ACC112 (cell line): ENCODE data around the gene SOX6.

Experiments used
- H2AFZ ChIP-seq: fragments of 200-600 bp; sonication (generic); one replicate; pipeline ENCODE4 v1.6.0; 2017; ENCODE audit warnings: antibody characterized with exemption, low read length; ENCODE audit not compliant: unreplicated experiment
- H3K27ac ChIP-seq: fragments of 200-600 bp; sonication (generic); 2 replicates; pipeline ENCODE4 v1.5.1; 2014; ENCODE audit warnings: low read depth, mild to moderate bottlenecking, antibody characterized with exemption, low read length, moderate library complexity
- H3K27me3 ChIP-seq: fragments of 200-600 bp; sonication (generic); 2 replicates; pipeline ENCODE4 v1.6.1; 2014; ENCODE audit warnings: mild to moderate bottlenecking, antibody characterized with exemption, low read length, moderate library complexity, mixed read lengths; ENCODE audit not compliant: insufficient read depth
- H3K36me3 ChIP-seq: fragments of 200-600 bp; sonication (generic); 2 replicates; pipeline ENCODE4 v1.6.1; 2016; ENCODE audit warnings: mild to moderate bottlenecking, antibody characterized with exemption, low read length, moderate library complexity, mixed read lengths; ENCODE audit not compliant: insufficient read depth
- H3K4me1 ChIP-seq: fragments of 200-600 bp; sonication (generic); one replicate; pipeline ENCODE4 v1.6.1; 2016; ENCODE audit warnings: low read length, mixed read lengths; ENCODE audit not compliant: insufficient read depth, unreplicated experiment, control insufficient read depth
- H3K4me3 ChIP-seq: fragments of 200-600 bp; sonication (generic); 2 replicates; pipeline ENCODE4 v1.5.1; 2014; ENCODE audit warnings: mild to moderate bottlenecking, low read depth, low read length
- H3K79me2 ChIP-seq: fragments of 200-600 bp; sonication (generic); one replicate; pipeline ENCODE4 v1.6.0; 2016; ENCODE audit warnings: low read length; ENCODE audit not compliant: control insufficient read depth, unreplicated experiment, insufficient read depth

Gene SOX6

DNA sequence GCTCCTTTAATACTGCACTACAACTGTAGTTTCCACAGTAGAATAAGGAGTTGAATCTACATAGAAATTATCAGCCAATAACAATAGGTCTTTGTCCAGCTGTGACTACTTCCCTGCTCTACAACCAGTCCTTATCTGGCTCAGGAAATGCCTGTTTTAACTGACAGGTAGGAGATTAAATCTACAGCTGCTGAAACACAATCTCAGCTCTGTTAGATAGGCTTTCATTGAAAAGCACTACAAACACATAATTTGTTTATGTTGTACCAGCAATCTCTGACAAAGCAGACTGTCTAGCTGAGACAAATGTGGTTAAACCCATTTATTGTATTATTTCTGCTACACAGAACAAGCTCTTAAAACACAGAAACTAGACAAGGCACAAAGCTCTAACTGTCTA lies 230.0 kb downstream of the SOX6 start:
- Histone ChIP-seq H3K4me3 (no peak overlapping the region), H3K27me3 (no peaks in the 10 kb centered on the region), H2AFZ (no peak overlapping the region), H3K36me3 (no peaks in the 10 kb centered on the region), H3K4me1 (no peaks in the 10 kb centered on the region), H3K27ac (no peak overlapping the region), H3K79me2 (no peaks in the 10 kb centered on the region)

DNA sequence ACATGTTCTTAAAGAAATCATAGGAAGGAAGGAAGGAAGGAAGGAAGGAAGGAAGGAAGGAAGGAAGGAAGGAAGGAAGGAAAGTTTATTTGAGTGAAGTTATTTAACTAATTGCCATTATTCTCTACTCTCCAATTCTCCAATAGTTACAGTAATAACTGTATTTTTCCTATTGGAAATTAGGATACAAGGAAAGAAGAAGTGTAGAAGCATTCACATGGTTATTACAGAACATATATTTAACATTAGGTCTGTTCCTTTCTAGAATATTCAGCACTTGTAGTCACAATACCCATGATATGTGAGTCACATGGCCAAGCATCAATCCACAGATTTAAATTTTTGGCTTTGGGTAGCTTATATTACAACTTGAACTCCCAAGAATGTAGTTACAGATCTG lies 230.6 kb downstream of the SOX6 start:
- Histone ChIP-seq H3K79me2 (no peaks in the 10 kb centered on the region), H2AFZ (no peak overlapping the region)

DNA sequence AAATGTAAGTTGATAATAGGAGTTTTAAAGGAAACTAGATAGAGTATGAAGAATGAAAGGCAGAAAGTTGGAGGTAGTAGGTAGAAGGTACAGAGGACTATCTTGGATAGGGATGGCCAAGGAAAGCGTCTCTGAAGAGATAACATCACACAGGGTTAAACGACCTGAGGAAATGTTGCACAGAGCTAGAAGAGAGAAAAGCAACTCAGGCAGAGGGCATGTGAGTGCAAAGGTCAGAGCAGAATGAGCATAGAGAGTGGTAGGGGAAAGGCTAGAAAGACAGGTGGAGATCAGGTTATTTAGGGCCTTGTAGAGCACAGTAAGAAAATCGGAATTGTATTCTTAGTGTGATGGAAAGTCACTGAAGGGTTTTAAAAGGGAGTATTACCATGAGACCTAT lies 232.0 kb downstream of the SOX6 start:
- H3K79me2 ChIP-seq = no peaks in the 10 kb centered on the region

More for the DNA sequence above, 230.6 kb downstream of the SOX6 start:
- H3K36me3 ChIP-seq = no peaks in the 10 kb centered on the region
- no peak overlapping the region for H3K27ac ChIP-seq
- no peaks in the 10 kb centered on the region for H3K27me3 ChIP-seq
- H3K4me1 ChIP-seq = no peaks in the 10 kb centered on the region
- H3K4me3 ChIP-seq = no peak overlapping the region

DNA sequence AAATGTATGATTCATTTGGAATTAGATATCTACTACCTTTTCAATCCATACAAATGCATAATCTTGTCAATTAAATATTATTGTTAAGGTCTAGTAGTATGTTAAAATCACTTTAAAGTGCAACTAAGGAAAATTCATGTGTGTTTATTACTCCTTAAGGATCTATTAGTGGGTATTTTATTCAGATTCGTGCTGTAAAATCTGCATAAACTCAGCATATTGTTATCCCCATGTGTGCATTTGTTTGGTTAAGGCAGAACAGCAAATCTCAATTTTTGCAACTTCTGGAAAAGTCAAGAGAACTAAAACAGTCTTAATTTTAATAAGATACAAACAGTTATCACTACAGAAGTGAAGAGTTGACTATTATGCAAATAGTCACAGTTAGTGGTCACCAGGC lies 234.5 kb downstream of the SOX6 start:
- no peaks in the 10 kb centered on the region for H3K36me3 ChIP-seq
- H2AFZ ChIP-seq = no peak overlapping the region
- H3K79me2 ChIP-seq = no peaks in the 10 kb centered on the region
- no peak overlapping the region for H3K27ac ChIP-seq
- no peaks in the 10 kb centered on the region for H3K27me3 ChIP-seq
- H3K4me3 ChIP-seq = no peak overlapping the region
- H3K4me1 ChIP-seq = no peaks in the 10 kb centered on the region

More for the DNA sequence above, 232.0 kb downstream of the SOX6 start:
- H3K27ac ChIP-seq = no peak overlapping the region
- no peaks in the 10 kb centered on the region for H3K27me3 ChIP-seq
- H3K36me3 ChIP-seq = no peaks in the 10 kb centered on the region
- no peaks in the 10 kb centered on the region for H3K4me1 ChIP-seq
- H2AFZ ChIP-seq = no peak overlapping the region
- H3K4me3 ChIP-seq = no peak overlapping the region

DNA sequence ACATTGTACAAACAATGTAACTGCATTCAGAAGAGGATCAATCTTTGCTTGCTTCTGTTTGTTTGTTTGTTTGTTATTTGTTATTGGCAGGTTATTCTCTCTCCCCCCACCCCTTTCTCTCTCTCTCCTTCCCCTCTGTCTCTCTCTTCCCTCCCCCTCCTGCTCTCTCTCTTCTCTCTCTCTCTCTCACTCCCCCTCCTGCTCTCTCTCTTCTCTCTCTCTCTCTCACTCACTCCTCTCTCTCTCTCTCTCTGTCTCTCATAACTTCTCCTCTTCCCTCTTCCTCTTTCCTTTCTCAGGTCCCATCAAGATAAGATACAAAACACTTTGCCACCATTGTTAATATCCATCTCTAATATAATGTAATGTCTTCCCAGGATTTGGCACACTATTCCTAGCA lies 236.3 kb downstream of the SOX6 start:
- H3K4me1 ChIP-seq = no peaks in the 10 kb centered on the region
- no peaks in the 10 kb centered on the region for H3K27me3 ChIP-seq
- H3K79me2 ChIP-seq = no peaks in the 10 kb centered on the region
- H3K4me3 ChIP-seq = no peak overlapping the region
- H2AFZ ChIP-seq = no peak overlapping the region
- H3K36me3 ChIP-seq = no peaks in the 10 kb centered on the region
- no peak overlapping the region for H3K27ac ChIP-seq

DNA sequence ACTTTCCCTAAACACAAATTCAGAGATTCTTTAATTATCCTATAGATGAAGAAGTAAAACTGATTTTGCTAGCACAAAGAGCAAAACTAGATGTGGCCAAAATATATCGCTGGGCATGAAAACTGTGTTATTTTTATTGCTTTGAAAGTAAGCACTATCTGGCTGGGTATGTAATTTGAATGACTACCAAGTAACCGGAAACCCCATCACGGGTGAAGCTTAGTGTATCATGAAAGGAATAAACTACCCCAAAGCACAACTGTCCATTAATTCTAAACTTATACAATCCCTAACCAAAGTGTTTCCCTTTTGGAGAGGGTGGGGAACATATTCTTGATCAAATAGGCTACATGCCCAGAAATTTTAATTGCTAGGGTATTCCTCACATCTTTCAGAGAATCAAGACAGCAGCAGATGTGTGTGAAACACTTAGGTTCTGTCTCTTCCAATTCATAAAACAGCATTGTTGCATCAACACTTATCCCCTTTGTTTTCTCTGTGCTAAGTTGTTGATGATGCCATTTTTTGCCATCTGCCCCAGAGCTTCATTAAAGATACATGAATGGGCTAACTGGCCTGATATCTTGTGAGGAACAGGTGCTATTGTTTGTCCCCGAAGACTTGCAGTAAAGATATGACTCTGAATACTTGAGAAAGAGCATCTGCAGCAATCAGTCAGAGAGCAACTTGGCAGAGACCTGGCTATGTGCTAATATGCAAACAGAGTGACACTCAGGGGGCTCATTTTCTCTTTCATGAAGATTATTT lies 238.2 kb downstream of the SOX6 start:
- no peaks in the 10 kb centered on the region for H3K36me3 ChIP-seq
- no peaks in the 10 kb centered on the region for H3K79me2 ChIP-seq
- H3K27me3 ChIP-seq = no peaks in the 10 kb centered on the region
- no peaks in the 10 kb centered on the region for H3K4me1 ChIP-seq
- no peak overlapping the region for H3K27ac ChIP-seq
- H2AFZ ChIP-seq = no peak overlapping the region
- H3K4me3 ChIP-seq = no peak overlapping the region

DNA sequence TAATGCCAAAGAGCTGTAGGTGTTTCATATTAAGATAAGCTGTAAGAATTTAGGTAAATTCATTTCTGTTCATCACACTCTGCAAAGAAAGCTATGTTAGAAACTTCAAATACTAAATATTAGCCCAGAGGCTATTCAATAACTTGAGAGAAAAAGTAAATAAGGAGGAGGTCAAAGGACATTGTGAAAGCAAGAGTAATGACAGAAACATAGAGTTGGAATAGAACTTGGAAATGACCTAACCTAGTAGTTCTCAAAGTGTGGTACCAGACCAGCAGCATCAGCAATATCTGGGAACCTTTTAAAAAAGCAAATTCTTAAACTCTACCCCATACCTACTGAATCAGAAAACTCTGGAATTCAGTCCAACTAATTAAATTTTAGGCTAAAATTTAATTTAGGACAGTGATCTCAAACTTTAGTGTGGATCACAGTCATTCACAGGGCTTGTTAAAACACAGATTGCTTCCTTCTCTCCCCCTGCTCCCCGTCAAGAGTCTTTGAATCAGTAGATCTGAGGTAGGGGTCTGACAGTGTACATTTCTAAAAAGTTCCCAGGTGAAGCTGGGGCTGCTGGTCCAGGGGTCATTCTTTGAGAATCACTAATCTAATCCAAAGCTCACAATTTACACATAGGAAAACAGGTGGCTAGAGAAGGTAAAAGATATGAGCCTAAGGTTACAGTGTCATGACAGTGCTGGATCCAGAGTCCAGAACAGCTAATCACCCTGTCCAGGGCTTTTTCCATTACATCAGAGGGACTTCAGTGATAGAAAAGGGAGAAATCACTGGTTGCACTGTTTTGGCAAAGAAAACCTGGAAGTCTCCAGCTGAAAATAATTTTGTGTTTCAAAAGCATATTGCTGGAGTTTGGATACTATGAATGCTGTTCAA lies 241.1 kb downstream of the SOX6 start:
- no peaks in the 10 kb centered on the region for H3K4me1 ChIP-seq
- no peaks in the 10 kb centered on the region for H3K27me3 ChIP-seq
- no peak overlapping the region for H2AFZ ChIP-seq
- no peak overlapping the region for H3K4me3 ChIP-seq
- H3K79me2 ChIP-seq = no peaks in the 10 kb centered on the region
- no peak overlapping the region for H3K27ac ChIP-seq
- no peaks in the 10 kb centered on the region for H3K36me3 ChIP-seq

DNA sequence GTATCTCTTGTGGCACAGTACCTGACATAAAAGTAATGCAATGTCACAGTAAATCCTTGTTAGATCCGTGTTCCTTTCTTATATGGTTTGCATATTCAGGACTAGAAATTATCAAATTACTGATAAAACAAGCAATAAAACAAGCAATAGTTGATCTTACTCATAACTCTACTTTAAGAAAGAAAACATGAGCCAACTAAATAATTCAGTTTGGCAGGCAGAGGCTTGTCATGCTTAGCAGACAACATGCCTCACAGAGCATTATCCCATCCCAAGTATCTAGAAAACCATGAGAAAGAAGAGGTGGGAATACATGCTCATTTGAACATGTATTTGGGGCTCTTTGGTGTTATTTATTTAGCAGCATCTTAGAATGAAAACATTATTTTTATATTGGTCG lies 241.9 kb downstream of the SOX6 start:
- H3K79me2 ChIP-seq = no peaks in the 10 kb centered on the region
- no peaks in the 10 kb centered on the region for H3K27me3 ChIP-seq
- no peak overlapping the region for H3K4me3 ChIP-seq
- H3K27ac ChIP-seq = no peak overlapping the region
- no peak overlapping the region for H2AFZ ChIP-seq
- H3K36me3 ChIP-seq = no peaks in the 10 kb centered on the region
- no peaks in the 10 kb centered on the region for H3K4me1 ChIP-seq

DNA sequence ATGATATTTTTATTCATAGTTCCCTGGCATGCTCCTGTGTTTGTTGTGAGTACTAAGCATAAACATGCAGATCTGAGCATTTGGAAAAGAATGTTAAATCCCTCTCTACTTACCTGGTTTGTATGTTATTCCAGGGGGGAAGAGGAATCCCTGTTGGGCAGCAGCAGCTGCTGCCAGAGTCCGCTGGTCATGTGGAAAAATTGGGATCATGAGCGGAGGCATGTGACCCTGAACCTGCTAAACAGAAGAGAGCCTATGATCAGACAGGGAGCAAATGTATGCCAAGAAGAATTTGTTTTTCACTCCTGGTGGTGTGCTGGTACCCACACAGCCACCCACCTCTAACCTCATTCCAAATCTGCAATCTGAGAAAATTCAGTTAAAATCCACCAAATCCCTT lies 244.7 kb downstream of the SOX6 start:
- no peaks in the 10 kb centered on the region for H3K79me2 ChIP-seq
- H3K27ac ChIP-seq = no peak overlapping the region
- H3K4me3 ChIP-seq = no peak overlapping the region
- H3K36me3 ChIP-seq = no peaks in the 10 kb centered on the region
- no peaks in the 10 kb centered on the region for H3K27me3 ChIP-seq
- H2AFZ ChIP-seq = no peak overlapping the region
- no peaks in the 10 kb centered on the region for H3K4me1 ChIP-seq

DNA sequence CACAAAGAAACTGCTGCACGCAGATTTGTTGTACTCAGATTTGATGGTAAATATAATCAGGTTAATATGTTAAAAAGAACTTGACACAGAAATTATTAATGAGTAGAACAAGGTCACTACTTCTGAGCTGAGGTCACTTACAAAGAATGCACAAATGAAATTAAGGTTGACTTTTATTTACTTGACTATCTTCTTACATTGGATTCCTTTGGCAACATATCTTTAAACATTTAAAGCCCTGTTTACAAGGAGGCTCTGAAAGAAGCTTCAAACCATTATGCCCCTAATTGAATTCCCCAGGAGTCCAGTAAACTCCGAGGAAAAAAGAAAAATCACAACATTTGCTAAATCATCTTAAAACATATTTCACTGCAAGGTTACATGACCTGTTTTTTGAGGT lies 245.5 kb downstream of the SOX6 start:
- H3K79me2 ChIP-seq = no peaks in the 10 kb centered on the region
- no peak overlapping the region for H3K27ac ChIP-seq
- H3K36me3 ChIP-seq = no peaks in the 10 kb centered on the region
- no peak overlapping the region for H3K4me3 ChIP-seq
- H3K27me3 ChIP-seq = no peaks in the 10 kb centered on the region
- no peak overlapping the region for H2AFZ ChIP-seq
- H3K4me1 ChIP-seq = no peaks in the 10 kb centered on the region
